Left lung (tissue), 10 donors: ENCODE results near the gene HBQ1. TPM values are rescaled to one million over a fixed set of nuclear protein-coding genes. Genes with fewer than 3 reads are reported as not detected.

Experiments used
- ATAC-seq: fragments of 200-7000 bp; cut with Tn5 transposase; one replicate; pipeline ENCODE4 v1.9.1; 2020; ENCODE audit warnings: moderate library complexity
- DNase-seq, 4 donors: peaks; one replicate each; pipeline ENCODE4 v3.0.0-alpha.2; 2013 to 2020
- H3K27ac ChIP-seq, 2 donors: fragments of 200-600 bp; sonication (generic) in 1 of 2; one replicate each; pipeline versions ENCODE4 v1.5.0 to v1.8.0; 2020 to 2021
- H3K27me3 ChIP-seq, 2 donors: fragments of 200-600 bp; sonication (generic) in 1 of 2; one replicate each; pipeline versions ENCODE4 v1.5.0 to v1.8.0; 2020 to 2021
- H3K36me3 ChIP-seq, 2 donors: fragments of 200-600 bp; sonication (generic) in 1 of 2; one replicate each; pipeline versions ENCODE4 v1.5.0 to v1.8.0; 2020 to 2021
- H3K4me1 ChIP-seq, 2 donors: fragments of 200-600 bp; one replicate each; pipeline ENCODE4 v1.8.0; 2021
- H3K4me3 ChIP-seq, 2 donors: fragments of 200-600 bp; sonication (generic) in 1 of 2; one replicate each; pipeline versions ENCODE4 v1.5.0 to v1.8.0; 2020 to 2021; ENCODE audit warnings: mild to moderate bottlenecking in 1 of 2
- H3K9me3 ChIP-seq, 2 donors: fragments of 200-600 bp; sonication (generic) in 1 of 2; one replicate each; pipeline versions ENCODE4 v1.5.0 to v1.8.0; 2020 to 2021
- intact Hi-C, 2 donors: fragments of 100-400 bp; cut with DNase I; formaldehyde crosslinking; loops; one replicate each; pipeline versions ENCODE4 v1.11.2 to v1.14.2; 2022
- polyA plus RNA-seq, 6 donors: library from polyadenylated mRNA; unstranded; fragments of 120-200 nt; gene quantifications; one replicate each; pipeline ENCODE4 v1.2.1, GENCODE V29; 2013; ENCODE audit not compliant: insufficient read length in 6 of 6
- total RNA-seq, 2 donors: library from RNA; stranded (reverse); fragmentation: NEBNext Ultra II Directional; extraction: Animal tissue kit (Norgen Biotek cat#: 25700); gene quantifications; one replicate each; pipeline ENCODE4 v1.2.1, GENCODE V29; 2021
- TF ChIP-seq, protein P1 (sequence below), 2 donors: fragments of 200-600 bp; sonication (generic) in 1 of 2; IDR thresholded peaks; one replicate each; pipeline versions ENCODE4 v1.5.0 to v1.8.0; 2021; ENCODE audit warnings: antibody characterized with exemption in 2 of 2
- donor health status: DM: no; HTN: yes; CAD: no.
- donor health status: DM: no; HTN: no; CAD: no.

The HBQ1 gene
- total and polyA plus RNA-seq, 8 donors = 0.42 to 1.8 (median 1.1) TPM; not detected in 2

- Histone ChIP-seq H3K4me1 (peaks cover 0 to 13% of the 10 kb centered on the region in 2 donors), H3K27me3 (no peaks in the 10 kb centered on the region), H3K27ac (peak overlapping the region in 1 of 2 donors; percentile 90), H3K4me3 (peak overlapping the region; percentile 62 to 65), H3K36me3 (no peaks in the 10 kb centered on the region), H3K9me3 (no peaks in the 10 kb centered on the region)
- TF ChIP-seq, protein P1, sequence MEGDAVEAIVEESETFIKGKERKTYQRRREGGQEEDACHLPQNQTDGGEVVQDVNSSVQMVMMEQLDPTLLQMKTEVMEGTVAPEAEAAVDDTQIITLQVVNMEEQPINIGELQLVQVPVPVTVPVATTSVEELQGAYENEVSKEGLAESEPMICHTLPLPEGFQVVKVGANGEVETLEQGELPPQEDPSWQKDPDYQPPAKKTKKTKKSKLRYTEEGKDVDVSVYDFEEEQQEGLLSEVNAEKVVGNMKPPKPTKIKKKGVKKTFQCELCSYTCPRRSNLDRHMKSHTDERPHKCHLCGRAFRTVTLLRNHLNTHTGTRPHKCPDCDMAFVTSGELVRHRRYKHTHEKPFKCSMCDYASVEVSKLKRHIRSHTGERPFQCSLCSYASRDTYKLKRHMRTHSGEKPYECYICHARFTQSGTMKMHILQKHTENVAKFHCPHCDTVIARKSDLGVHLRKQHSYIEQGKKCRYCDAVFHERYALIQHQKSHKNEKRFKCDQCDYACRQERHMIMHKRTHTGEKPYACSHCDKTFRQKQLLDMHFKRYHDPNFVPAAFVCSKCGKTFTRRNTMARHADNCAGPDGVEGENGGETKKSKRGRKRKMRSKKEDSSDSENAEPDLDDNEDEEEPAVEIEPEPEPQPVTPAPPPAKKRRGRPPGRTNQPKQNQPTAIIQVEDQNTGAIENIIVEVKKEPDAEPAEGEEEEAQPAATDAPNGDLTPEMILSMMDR (IDR thresholded peaks at IDR 0.05) = no peak
- peak; percentile 34 for ATAC-seq
- DNase-seq = peak in 3 of 4 donors; percentile 23 to 84 (median 35)
- intact Hi-C loops = no loop called here
These were observed 42.2 kb upstream of the HBQ1 start for GRCh38 chr16:138049-138417.

DNA sequence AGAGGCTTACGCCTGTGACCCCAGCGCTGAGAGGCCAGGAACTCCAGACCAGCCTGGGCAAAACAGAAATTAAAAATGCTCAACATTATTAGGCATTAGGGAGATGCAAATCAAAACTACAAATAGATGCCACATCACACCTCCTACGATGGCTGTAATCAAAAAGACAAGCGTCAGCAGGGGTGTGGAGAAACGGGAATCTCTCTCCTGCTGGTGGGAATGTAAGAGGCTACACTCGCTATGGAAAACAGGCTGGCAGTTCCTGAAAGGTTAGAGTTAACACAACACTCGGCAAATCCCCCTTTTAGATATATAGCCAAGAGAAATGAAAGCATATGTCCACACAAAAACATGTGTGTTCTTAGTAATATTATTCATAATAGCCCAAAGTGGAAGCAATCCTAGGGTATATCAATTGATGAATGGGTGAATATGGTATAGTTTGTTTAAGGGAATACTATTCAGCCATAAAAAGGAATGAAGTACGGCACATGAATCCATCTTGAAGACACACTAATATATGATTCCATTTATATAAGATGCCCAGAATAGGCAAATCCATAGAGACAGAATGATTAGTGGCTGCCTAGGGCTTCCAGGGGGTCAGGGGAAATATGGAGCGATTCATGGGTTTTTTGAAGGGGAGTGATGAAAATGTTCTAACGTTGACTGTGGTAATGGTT, 39.9 kb upstream of the HBQ1 start:
- H3K27me3 ChIP-seq = peaks cover 0 to 5% of the 10 kb centered on the region in 2 donors
- no peak for DNase-seq
- TF ChIP-seq, protein P1 (IDR thresholded peaks at IDR 0.05) = no peak
- intact Hi-C loops = no loop called here
- no peak for ATAC-seq
- H3K36me3 ChIP-seq = no peaks in the 10 kb centered on the region
- no peak overlapping the region for H3K27ac ChIP-seq
- H3K4me3 ChIP-seq = no peak overlapping the region
- H3K9me3 ChIP-seq = no peaks in the 10 kb centered on the region
- peaks cover 0 to 13% of the 10 kb centered on the region in 2 donors for H3K4me1 ChIP-seq

- peak in 1 of 4 donors; percentile 39 for DNase-seq
- peaks cover 0 to 5% of the 10 kb centered on the region in 2 donors for H3K4me1 ChIP-seq
- H3K27me3 ChIP-seq = peaks cover 0 to 5% of the 10 kb centered on the region in 2 donors
- H3K36me3 ChIP-seq = no peaks in the 10 kb centered on the region
- H3K4me3 ChIP-seq = no peak overlapping the region
- intact Hi-C loops = no loop called here
- H3K27ac ChIP-seq = no peak overlapping the region
- ATAC-seq = no peak
- H3K9me3 ChIP-seq = no peaks in the 10 kb centered on the region
- TF ChIP-seq, protein P1 (IDR thresholded peaks at IDR 0.05) = no peak
These were observed 37.8 kb upstream of the HBQ1 start for GRCh38 chr16:142405-142967.

DNA sequence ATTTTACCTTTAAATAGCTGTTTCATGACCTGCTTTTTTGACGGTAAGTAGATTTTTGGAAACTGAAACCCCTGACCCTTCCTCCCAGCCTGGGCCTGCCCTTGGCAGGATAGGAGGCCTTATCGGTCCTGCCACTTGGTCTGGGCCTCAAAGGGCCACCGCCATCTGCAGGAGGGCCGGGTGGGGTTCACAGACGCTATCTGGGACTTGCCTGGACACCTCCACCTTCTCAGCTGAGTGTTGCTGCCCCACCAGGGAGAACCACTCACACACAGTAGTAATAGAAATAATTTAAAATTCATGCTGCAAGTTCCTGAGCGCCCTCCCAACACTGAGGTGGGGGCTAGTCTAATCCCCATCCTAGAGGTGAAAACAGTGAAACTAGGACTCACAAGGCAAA, 37.2 kb upstream of the HBQ1 start:
- Histone ChIP-seq H3K36me3 (no peaks in the 10 kb centered on the region), H3K27me3 (peaks cover 0 to 5% of the 10 kb centered on the region in 2 donors), H3K9me3 (no peaks in the 10 kb centered on the region), H3K27ac (no peak overlapping the region), H3K4me3 (no peak overlapping the region), H3K4me1 (no peaks in the 10 kb centered on the region)
- DNase-seq (no peak), ATAC-seq (no peak)
- intact Hi-C loops = no loop called here
- TF ChIP-seq, protein P1 (IDR thresholded peaks at IDR 0.05) = no peak

DNA sequence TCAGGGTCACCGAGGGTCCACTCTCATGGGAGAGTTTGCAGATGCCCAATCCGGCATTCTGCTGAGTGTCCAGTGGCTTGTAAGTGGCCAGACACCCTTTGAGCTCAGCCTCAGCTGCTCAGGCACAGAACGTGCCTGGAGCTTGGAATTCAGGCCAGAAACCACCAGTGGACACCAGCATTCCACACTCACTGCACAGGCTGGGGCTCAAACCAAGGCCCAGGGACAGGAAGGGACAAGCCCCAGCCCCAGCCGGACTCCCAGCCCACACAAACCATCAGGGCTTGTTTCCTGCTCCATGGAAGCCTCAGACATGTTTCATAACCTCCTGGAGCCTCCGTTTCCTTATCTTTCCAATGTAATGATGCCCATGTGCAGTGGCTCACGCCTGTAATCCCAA, 36.8 kb upstream of the HBQ1 start:
- Histone ChIP-seq H3K9me3 (no peaks in the 10 kb centered on the region), H3K27ac (no peak overlapping the region), H3K36me3 (no peaks in the 10 kb centered on the region), H3K4me1 (no peaks in the 10 kb centered on the region), H3K27me3 (peaks cover 0 to 5% of the 10 kb centered on the region in 2 donors), H3K4me3 (no peak overlapping the region)
- DNase-seq = no peak
- ATAC-seq = no peak
- TF ChIP-seq, protein P1 (IDR thresholded peaks at IDR 0.05) = no peak
- intact Hi-C loops = no loop called here
